Testis (tissue), 5 donors: Measurements from ENCODE around the gene GPR4. TPM values are rescaled to one million over a fixed set of nuclear protein-coding genes. Genes with fewer than 3 reads are reported as not detected.

Experiments
- DNase-seq: peaks from one replicate; pipeline ENCODE4 v3.0.0-alpha.2; 2019
- H3K27ac ChIP-seq, 2 donors: fragments of 200-600 bp; sonication (generic); one replicate each; pipeline ENCODE4 v1.5.1; 2019
- H3K27me3 ChIP-seq: fragments of 200-600 bp; sonication (generic); one replicate; pipeline ENCODE4 v1.5.1; 2019
- H3K36me3 ChIP-seq: fragments of 200-600 bp; sonication (generic); one replicate; pipeline ENCODE4 v1.5.1; 2017; ENCODE audit warnings: low read depth; ENCODE audit errors: missing control alignments
- H3K4me1 ChIP-seq: fragments of 200-600 bp; sonication (generic); one replicate; pipeline ENCODE4 v1.5.1; 2019
- H3K4me3 ChIP-seq, 2 donors: fragments of 200-600 bp; sonication (generic); one replicate each; pipeline ENCODE4 v1.5.1; 2017 to 2019
- H3K9me3 ChIP-seq: fragments of 200-600 bp; sonication (generic); one replicate; pipeline ENCODE4 v1.5.1; 2017
- CTCF ChIP-seq, 3 experiments: fragments of 450-650 bp in 2 of 3; fragments of 200-600 bp in 1 of 3; sonication (generic) in 1 of 3; IDR thresholded peaks; one replicate each; pipeline ENCODE4 v1.5.1; 2016 to 2019; ENCODE audit warnings: antibody characterized with exemption in 3 of 3, mild to moderate bottlenecking in 2 of 3, moderate library complexity in 1 of 3
- POLR2A ChIP-seq: fragments of 450-650 bp; IDR thresholded peaks from one replicate; pipeline ENCODE4 v1.6.1; 2017; ENCODE audit warnings: antibody characterized with exemption, mild to moderate bottlenecking, moderate library complexity
- WGBS, 2 donors: methylation state at CpG; one replicate each; pipeline ENCODE4 v1.1.5; 2018; 5-methylcytosine and 5-hydroxymethylcytosine counted together
- intact Hi-C: fragments of 100-400 bp; cut with DNase I; formaldehyde crosslinking; loops from one replicate; pipeline ENCODE4 v1.15.1; 2023; ENCODE audit warnings: low total_unique reads
- long read RNA-seq, 2 donors: transcript quantifications; one replicate each; lab custom pipeline, GENCODE V29; 2026
- polyA plus RNA-seq: library from polyadenylated mRNA; stranded (reverse); fragments of 350-450 nt; fragmentation: Illumina TruSeq; extraction: RNeasy Lipid Tissue Mini Kit (QIAGEN cat#74804); gene quantifications from one replicate; pipeline ENCODE4 v1.2.3, GENCODE V29; 2014; ENCODE audit warnings: low read depth, low replicate concordance; ENCODE audit not compliant: insufficient read depth
- total RNA-seq, 2 donors: library from RNA; depleted of rRNA; stranded (reverse); fragments of >200 nt; gene quantifications; one replicate each; pipeline ENCODE4 v1.2.3, GENCODE V29; 2016

Gene GPR4
- 1 to 10 TPM in 1 of 2 donors, under 1 TPM in 1; 0.81 to 1.9 TPM for total RNA-seq
- 3.2 TPM for polyA plus RNA-seq
- long read RNA-seq, donor 1, partial matches to known transcripts = 0 of 1 reads
- long read RNA-seq, donor 1, other reads (novel, unspliced or antisense) = 0 of 1 reads
- long read RNA-seq, donor 2, partial matches to known transcripts = 0 of 3 reads
- long read RNA-seq, donor 2, other reads (novel, unspliced or antisense) = 0 of 3 reads

GRCh38 chr19:45601524-45602374 is at the start of gene GPR4:
TSS of gene GPR4 (minus strand) at chr19:45602212. CDS start at chr19:45591866, 10,346 bp downstream.
- H3K4me1 ChIP-seq = peaks cover 3% of the 10 kb centered on the region
- H3K36me3 ChIP-seq = no peaks in the 10 kb centered on the region
- no peaks in the 10 kb centered on the region for H3K27me3 ChIP-seq
- no peak for DNase-seq
- intact Hi-C loops = no loop called here
- 2 to 3% methylated on average over 25 to 52 of the region's 52 CpGs for WGBS, 2 donors
- no peak within 1 kb of the TSS for H3K27ac ChIP-seq
- H3K9me3 ChIP-seq = no peaks in the 10 kb centered on the region
- TF ChIP-seq POLR2A (no peak), CTCF (IDR thresholded peaks at IDR 0.05) (no peak)
- H3K4me3 ChIP-seq = peak within 1 kb of the TSS; percentile 4 to 43

- no peaks in the 10 kb centered on the region for H3K9me3 ChIP-seq
- no peak overlapping the region for H3K27ac ChIP-seq
- 78 to 98% methylated on average over 3 of the region's 3 CpGs for WGBS, 2 donors
- TF ChIP-seq POLR2A (no peak), CTCF (IDR thresholded peaks at IDR 0.05) (no peak)
- intact Hi-C loops = no loop called here
- no peak for DNase-seq
- no peak overlapping the region for H3K4me3 ChIP-seq
- H3K36me3 ChIP-seq = no peaks in the 10 kb centered on the region
- H3K27me3 ChIP-seq = no peaks in the 10 kb centered on the region
- peaks cover 4% of the 10 kb centered on the region for H3K4me1 ChIP-seq
Measured at GRCh38 chr19:45650722-45651121, 48.7 kb upstream of the GPR4 start.

GRCh38 chr19:45646345-45646698 is 44.3 kb upstream of the GPR4 start:
- peaks cover 21% of the 10 kb centered on the region for H3K4me1 ChIP-seq
- 12 to 14% methylated on average over 8 to 9 of the region's 9 CpGs for WGBS, 2 donors

GRCh38 chr19:45645631-45646344 is 43.8 kb upstream of the GPR4 start:
- peak overlapping the region; percentile 4 to 42 for H3K4me3 ChIP-seq
- no peaks in the 10 kb centered on the region for H3K36me3 ChIP-seq
- peak; percentile 82 for DNase-seq
- WGBS, 2 donors = 2% methylated on average over 22 to 27 of the region's 27 CpGs
- TF ChIP-seq CTCF (IDR thresholded peaks at IDR 0.05) = no peak
- no peak for TF ChIP-seq POLR2A
- peaks cover 22% of the 10 kb centered on the region for H3K4me1 ChIP-seq
- no peaks in the 10 kb centered on the region for H3K27me3 ChIP-seq
- no peaks in the 10 kb centered on the region for H3K9me3 ChIP-seq
- no peak overlapping the region for H3K27ac ChIP-seq
- intact Hi-C loops = loop anchor here (10.0 kb wide), 1 partner anchor 121 kb away; no protein-coding TSS in a partner anchor

More at GRCh38 chr19:45646345-45646698, 44.3 kb upstream of the GPR4 start:
- intact Hi-C loops = loop anchor here (10.0 kb wide), 1 partner anchor 122 kb away; no protein-coding TSS in a partner anchor
- TF ChIP-seq POLR2A = no peak
- TF ChIP-seq CTCF (IDR thresholded peaks at IDR 0.05) = no peak
- DNase-seq = no peak
- Histone ChIP-seq H3K36me3 (no peaks in the 10 kb centered on the region), H3K27me3 (no peaks in the 10 kb centered on the region), H3K9me3 (no peaks in the 10 kb centered on the region), H3K27ac (no peak overlapping the region), H3K4me3 (peak overlapping the region in 1 of 2 donors; percentile 4)
